ENCODE results near the gene SERINC1. TPM values are rescaled to one million over a fixed set of nuclear protein-coding genes. Genes with fewer than 3 reads are reported as not detected.

Gene SERINC1
- total and polyA plus RNA-seq, 12 donors = 44.8 to 206 (median 169) TPM

DNA sequence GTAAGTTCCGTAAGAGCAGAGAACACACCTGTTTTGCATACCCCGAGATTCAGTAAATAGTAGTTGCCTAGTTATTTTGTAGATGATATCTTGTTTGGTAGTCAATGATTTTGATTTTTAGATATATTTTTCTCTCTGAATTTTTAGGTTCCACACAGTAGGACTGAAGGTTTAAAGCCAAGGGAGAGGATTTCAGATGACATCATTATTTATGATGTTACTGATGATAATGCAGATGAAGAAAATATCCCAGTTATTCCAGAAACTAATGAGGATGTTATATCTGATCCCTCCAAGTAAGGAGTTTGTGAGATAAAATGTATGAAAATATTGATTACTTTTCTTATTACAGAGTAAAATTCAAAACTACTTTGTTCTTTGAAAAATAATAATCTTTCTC is 49.6 kb downstream of the SERINC1 start:
- Histone ChIP-seq H3K27ac (no peak overlapping the region), H3K4me1 (peaks cover 0 to 7% (median 0%) of the 10 kb centered on the region in 9 donors), H3K36me3 (peaks cover 0 to 99% (median 33%) of the 10 kb centered on the region in 9 donors), H3K9me3 (no peaks in the 10 kb centered on the region), H3K4me3 (no peak overlapping the region), H3K27me3 (no peaks in the 10 kb centered on the region)
- 97 to 99% methylated on average over 2 of the region's 2 CpGs for WGBS, 2 donors
- TF ChIP-seq, protein P1, sequence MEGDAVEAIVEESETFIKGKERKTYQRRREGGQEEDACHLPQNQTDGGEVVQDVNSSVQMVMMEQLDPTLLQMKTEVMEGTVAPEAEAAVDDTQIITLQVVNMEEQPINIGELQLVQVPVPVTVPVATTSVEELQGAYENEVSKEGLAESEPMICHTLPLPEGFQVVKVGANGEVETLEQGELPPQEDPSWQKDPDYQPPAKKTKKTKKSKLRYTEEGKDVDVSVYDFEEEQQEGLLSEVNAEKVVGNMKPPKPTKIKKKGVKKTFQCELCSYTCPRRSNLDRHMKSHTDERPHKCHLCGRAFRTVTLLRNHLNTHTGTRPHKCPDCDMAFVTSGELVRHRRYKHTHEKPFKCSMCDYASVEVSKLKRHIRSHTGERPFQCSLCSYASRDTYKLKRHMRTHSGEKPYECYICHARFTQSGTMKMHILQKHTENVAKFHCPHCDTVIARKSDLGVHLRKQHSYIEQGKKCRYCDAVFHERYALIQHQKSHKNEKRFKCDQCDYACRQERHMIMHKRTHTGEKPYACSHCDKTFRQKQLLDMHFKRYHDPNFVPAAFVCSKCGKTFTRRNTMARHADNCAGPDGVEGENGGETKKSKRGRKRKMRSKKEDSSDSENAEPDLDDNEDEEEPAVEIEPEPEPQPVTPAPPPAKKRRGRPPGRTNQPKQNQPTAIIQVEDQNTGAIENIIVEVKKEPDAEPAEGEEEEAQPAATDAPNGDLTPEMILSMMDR (IDR thresholded peaks at IDR 0.05) = no peak
- no peak for ATAC-seq
- DNase-seq = no peak
- intact Hi-C loops (cut with DNase I) = loop anchor here in 1 of 10 donors (5.0 kb wide), 1 partner anchor 35 kb away; no protein-coding TSS in a partner anchor

DNA sequence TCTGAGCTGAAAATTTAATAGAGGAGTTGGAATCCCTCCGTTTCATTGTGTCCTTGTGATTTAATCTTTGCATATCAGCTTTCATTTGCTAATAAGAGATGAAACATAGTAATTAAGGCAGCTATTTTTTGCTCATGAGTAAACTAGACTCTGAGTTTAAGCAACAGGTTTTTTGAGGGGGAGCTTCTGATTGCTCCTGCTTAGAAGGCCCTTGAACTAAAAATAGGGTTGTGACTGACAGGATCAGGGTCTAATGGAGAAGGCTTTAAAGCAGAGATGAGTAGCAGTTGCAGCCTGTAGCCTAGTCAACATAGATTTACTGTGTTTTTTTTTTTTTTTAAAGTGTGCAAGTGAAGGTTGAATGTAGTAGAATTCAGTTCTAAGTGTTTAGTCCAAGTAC is 54.8 kb downstream of the SERINC1 start:
- Histone ChIP-seq H3K27me3 (no peaks in the 10 kb centered on the region), H3K27ac (peak overlapping the region in 7 of 10 donors; percentile 4 to 64 (median 33)), H3K4me1 (peaks cover 0 to 7% (median 0%) of the 10 kb centered on the region in 9 donors), H3K36me3 (peaks cover 0 to 89% (median 12%) of the 10 kb centered on the region in 9 donors), H3K9me3 (no peaks in the 10 kb centered on the region), H3K4me3 (no peak overlapping the region)
- TF ChIP-seq, protein P1 (IDR thresholded peaks at IDR 0.05) = no peak
- WGBS, 2 donors = 61 to 73% methylated on average over 1 of the region's 1 CpG
- DNase-seq (no peak), ATAC-seq (peak in 7 of 8 donors; percentile 73 to 97 (median 89))
- intact Hi-C loops (cut with DNase I) = loop anchor here in 2 of 10 donors (5.0 kb wide), 2 partner anchors 40 to 45 kb away; no protein-coding TSS in a partner anchor

DNA sequence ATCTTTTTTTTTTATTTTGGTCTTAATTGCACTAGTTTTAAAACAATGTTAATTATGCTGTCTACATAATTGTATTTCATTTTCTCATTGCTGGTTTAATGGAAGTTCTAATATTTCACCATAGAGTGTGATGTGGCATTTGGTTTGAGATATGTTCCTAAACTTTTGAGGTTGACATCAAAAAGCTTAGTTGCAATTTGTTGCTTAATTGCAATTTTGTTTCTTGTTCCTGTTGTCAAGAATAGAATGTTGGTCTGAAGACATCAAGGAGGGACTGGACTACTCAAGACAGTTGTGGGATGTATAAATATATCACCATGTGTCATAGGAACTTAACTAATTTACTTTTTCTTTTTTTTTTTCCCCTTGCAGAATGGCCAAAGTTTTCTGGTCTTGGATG is 59.6 kb downstream of the SERINC1 start:
- DNase-seq (no peak), ATAC-seq (no peak)
- intact Hi-C loops (cut with DNase I) = no loop called here
- Histone ChIP-seq H3K36me3 (peaks cover 0 to 43% (median 0%) of the 10 kb centered on the region in 9 donors), H3K27ac (no peak overlapping the region), H3K27me3 (no peaks in the 10 kb centered on the region), H3K9me3 (no peaks in the 10 kb centered on the region), H3K4me1 (peaks cover 0 to 19% (median 4%) of the 10 kb centered on the region in 9 donors), H3K4me3 (no peak overlapping the region)
- TF ChIP-seq, protein P1 (IDR thresholded peaks at IDR 0.05) = no peak

DNA sequence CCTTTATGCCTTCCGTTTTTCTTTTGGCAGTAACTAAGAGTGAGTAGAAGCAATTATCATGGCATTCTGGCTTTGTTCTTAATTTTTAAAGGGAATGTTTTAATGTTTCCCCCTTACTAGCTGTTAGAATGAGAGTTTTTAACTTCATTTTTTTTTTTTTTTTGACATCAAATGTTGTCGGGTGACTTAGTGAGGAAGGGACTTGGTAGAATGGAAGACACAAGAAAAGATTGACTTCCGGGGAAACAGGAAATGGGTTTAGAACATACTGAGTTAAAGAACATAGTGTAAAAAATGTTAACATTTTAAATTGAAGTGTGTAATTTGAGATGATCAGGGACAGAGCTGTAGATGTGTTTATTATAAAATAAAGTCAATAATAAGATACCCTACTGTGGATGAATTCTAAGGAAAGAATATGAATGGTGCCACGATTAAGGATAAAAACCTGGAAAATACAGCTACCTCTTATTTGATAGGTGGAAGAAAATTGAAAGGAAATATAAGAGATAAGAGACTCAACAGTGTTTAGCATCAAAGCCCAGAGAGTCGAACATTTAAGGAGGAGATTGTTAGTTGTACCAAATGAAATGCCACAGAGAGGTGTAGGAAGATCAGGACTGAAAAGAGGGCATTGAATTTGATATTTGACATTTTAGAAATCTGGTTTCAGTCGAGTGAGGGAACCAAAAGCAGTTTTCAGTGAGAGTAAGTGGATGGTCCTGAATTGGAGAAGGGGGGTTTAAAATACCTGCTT is 62.7 kb downstream of the SERINC1 start:
- Histone ChIP-seq H3K27me3 (no peaks in the 10 kb centered on the region), H3K4me3 (no peak overlapping the region)
- no peak for ATAC-seq

More for the DNA sequence above, 62.7 kb downstream of the SERINC1 start:
- DNase-seq = no peak
- peaks cover 0 to 43% (median 10%) of the 10 kb centered on the region in 9 donors for H3K4me1 ChIP-seq
- TF ChIP-seq, protein P1 (IDR thresholded peaks at IDR 0.05) = no peak
- peaks cover 0 to 18% (median 0%) of the 10 kb centered on the region in 9 donors for H3K36me3 ChIP-seq
- no peaks in the 10 kb centered on the region for H3K9me3 ChIP-seq
- H3K27ac ChIP-seq = no peak overlapping the region
- 53 to 59% methylated on average over 6 of the region's 6 CpGs for WGBS, 2 donors
- intact Hi-C loops (cut with DNase I) = no loop called here
